Measurements from ENCODE around the gene TTC39C. TPM values are rescaled to one million over a fixed set of nuclear protein-coding genes. Genes with fewer than 3 reads are reported as not detected.

Gene TTC39C
- total and polyA plus RNA-seq, 2 of the 8 experiments (the other 6 are each of a cell fraction or from before 2014, with no cell fraction given), result 8.1 to 79.1 TPM

DNA sequence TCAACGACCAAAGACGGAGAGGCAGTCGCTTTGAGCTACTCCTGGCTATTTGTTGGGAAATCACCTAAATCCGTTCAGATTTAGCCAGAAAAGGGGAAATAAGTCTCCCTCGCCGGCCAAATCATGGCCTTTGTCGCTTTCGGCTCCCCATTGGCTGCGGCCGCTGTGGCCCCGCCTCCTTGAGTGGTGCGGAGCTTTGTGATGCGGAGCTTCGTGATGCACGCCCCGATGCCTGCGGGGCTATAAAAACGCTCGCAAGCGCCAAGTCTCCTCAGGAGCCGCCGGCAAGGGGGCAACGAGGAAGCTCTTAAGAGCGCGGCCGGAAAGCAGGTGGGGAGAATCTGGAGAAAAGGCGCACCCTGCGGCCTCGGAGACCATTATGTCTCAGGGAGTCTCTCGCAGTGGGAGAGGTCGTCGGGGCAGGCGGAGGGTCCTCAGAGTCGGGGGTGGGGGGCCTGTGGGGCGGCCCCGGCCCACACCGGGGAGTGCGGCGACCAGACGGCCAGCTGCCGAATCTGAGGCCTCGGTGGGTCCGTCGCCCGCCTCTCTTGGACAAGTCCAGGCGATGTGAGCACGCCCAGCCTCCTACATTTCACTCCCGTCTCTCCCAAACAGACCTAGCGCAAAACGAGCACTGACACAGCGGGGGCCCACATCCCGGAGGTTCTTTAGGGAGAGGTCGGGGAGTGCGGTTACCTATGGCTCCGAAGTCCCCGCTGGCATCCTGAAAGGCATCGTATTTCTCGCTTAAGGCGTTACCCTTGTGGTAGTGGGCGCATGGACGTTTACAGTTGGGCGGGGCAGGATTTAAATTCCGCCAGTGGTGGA is 124.4 kb downstream of the TTC39C start, which contains the start of gene CABYR (continued):
- TF ChIP-seq, protein P1, sequence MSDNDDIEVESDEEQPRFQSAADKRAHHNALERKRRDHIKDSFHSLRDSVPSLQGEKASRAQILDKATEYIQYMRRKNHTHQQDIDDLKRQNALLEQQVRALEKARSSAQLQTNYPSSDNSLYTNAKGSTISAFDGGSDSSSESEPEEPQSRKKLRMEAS (IDR thresholded peaks at IDR 0.05), result 0 out of 2 replicates have a peak, but pooled peaks have one; percentile 14
- TF ChIP-seq PHF8 (conservative IDR thresholded peaks at IDR 0.05; ENCODE audit: low read depth, low read length), result peak; percentile 94
- TF ChIP-seq RXRA (IDR thresholded peaks at IDR 0.05; ENCODE audit: insufficient read depth, low read depth, low read length), result 0 out of 2 replicates have a peak, but pooled peaks have one; percentile 3
- peak in 1 of 2 experiments; percentile 70; a peak in 1 of 4 replicates for TF ChIP-seq SIN3A (conservative IDR thresholded peaks at IDR 0.05 in 1 of 2, IDR thresholded peaks at IDR 0.05 in 1 of 2; ENCODE audit: low read depth in 1 of 2, low read length in 2 of 2)
- no peak for TF ChIP-seq EP300 (IDR thresholded peaks at IDR 0.05; ENCODE audit: borderline replicate concordance in 1 of 2, low read depth in 2 of 2, low read length in 2 of 2)
- peak; percentile 86 for TF ChIP-seq ASH2L (IDR thresholded peaks at IDR 0.05; ENCODE audit: low read length)
- TF ChIP-seq SRF (IDR thresholded peaks at IDR 0.05; ENCODE audit: low read depth, low read length), result no peak
- peak; percentile 9; the same call in 1 of the 2 replicates for TF ChIP-seq E2F6 (IDR thresholded peaks at IDR 0.05)
- TF ChIP-seq TAF1 (IDR thresholded peaks at IDR 0.05; ENCODE audit: low read depth, low read length), result peak; percentile 99
- TF ChIP-seq KDM4A (IDR thresholded peaks at IDR 0.05; ENCODE audit: low read depth, low read length, severe bottlenecking), result peak; percentile 64
- TF ChIP-seq POLR2A (IDR thresholded peaks at IDR 0.05; ENCODE audit: control extremely low read depth in 1 of 2, low read depth in 2 of 2, low read length in 2 of 2), result peak; percentile 100
- peak; percentile 97 for TF ChIP-seq TAF7 (optimal IDR thresholded peaks at IDR 0.05; ENCODE audit: borderline replicate concordance, low read depth, low read length)
- peak; percentile 91 for TF ChIP-seq GTF2F1 (IDR thresholded peaks at IDR 0.05; ENCODE audit: borderline replicate concordance, low read depth, low read length)
- 0 out of 4 replicates have a peak, but pooled peaks of 1 of the 2 experiments have one; percentile 14 for TF ChIP-seq HDAC2 (IDR thresholded peaks at IDR 0.05; ENCODE audit: borderline replicate concordance in 1 of 2, low read depth in 2 of 2, low read length in 2 of 2)
- 0 out of 2 replicates have a peak, but pooled peaks have one; percentile 65 for TF ChIP-seq SP4 (IDR thresholded peaks at IDR 0.05; ENCODE audit: low read length)
- TF ChIP-seq TEAD4 (IDR thresholded peaks at IDR 0.05; ENCODE audit: low read depth, low read length), result no peak
- TF ChIP-seq NANOG (IDR thresholded peaks at IDR 0.05; ENCODE audit: insufficient read depth, low read depth, low read length, poor library complexity, severe bottlenecking), result peak; percentile 30
- no peak for TF ChIP-seq EZH2 (IDR thresholded peaks at IDR 0.05; ENCODE audit: low read depth, low read length, severe bottlenecking)
- no peak for TF ChIP-seq BACH1 (IDR thresholded peaks at IDR 0.05; ENCODE audit: low read length)

Data from H1 (cell line).